Glomerular endothelial cell (primary cell): ENCODE results near the gene ADAMTS13. TPM values are rescaled to one million over a fixed set of nuclear protein-coding genes. Genes with fewer than 3 reads are reported as not detected.
"Not testable (repeated sequence)": the region's sequence is repeated elsewhere in the genome, so short reads cannot be mapped to it uniquely, and the experiment has no call there.

Experiments used
- DNase-seq: peaks from one replicate; pipeline ENCODE4 v3.0.0-alpha.2; 2011; ENCODE audit warnings: low read depth, low spot score; ENCODE audit errors: extremely low read depth
- total RNA-seq: library from RNA; depleted of rRNA; stranded (reverse); fragments of >200 nt; gene quantifications from 2 replicates; pipeline ENCODE4 v1.2.3, GENCODE V29; 2015

The ADAMTS13 gene
- total RNA-seq, 1 donor from 2014 or later: 3.3 TPM

DNA sequence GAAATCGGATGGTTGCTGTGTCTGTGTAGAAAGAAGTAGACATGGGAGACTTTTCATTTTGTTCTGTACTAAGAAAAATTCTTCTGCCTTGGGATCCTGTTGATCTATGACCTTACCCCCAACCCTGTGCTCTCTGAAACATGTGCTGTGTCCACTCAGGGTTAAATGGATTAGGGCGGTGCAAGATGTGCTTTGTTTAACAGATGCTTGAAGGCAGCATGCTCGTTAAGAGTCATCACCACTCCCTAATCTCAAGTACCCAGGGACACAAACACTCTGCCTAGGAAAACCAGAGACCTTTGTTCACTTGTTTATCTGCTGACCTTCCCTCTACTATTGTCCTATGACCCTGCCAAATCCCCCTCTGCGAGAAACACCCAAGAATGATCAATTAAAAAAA lies 30.7 kb upstream of the ADAMTS13 start:
- DNase-seq: not testable (repeated sequence)

- not testable (repeated sequence) for DNase-seq
Observed at GRCh38 chr9:133392308-133392707, 29.9 kb upstream of the ADAMTS13 start.

GRCh38 chr9:133393399-133393798 lies 28.8 kb upstream of the ADAMTS13 start:
- DNase-seq: no peak

- no peak for DNase-seq
Observed at GRCh38 chr9:133394687-133395271, 27.4 kb upstream of the ADAMTS13 start.

DNA sequence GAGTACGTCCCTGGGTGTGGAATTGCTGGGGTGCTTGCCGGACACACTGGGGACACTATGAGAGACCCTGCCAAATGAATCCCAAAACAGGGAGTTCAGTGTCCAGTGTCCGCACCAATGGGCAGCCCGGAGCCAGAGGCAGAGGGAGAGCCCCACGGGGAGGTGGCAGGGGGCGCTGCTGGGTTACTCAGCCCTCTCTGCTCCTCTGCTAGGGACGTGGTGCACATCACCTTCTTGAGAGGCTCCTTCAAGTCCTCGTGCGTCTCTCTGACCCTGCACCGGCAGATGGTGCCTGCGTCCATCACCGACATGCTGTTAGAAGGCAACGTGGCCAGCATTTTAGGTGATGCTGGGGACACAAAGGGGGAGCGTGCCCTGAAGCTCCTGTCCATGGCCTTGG lies 25.2 kb upstream of the ADAMTS13 start:
- no peak for DNase-seq

DNA sequence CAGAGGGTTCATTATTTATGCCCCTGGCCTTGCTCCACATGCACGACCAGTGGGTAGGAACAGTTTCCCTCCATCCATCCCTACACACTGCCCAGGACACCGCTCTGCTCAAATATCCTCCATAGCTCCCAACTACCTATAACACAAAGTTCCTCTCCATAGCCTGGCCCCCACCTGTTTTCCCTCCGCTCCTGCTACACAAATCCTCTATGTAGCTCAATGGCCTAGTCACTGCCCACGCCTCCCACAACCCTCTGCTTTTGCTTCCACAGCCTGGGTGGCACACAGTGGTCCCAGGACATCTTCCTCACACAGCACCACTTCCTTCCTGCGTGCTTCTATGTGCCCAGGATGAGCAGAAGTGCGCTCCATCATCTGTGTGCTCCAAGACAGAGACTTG lies 24.8 kb upstream of the ADAMTS13 start:
- no peak for DNase-seq

GRCh38 chr9:133397895-133398294 lies 24.3 kb upstream of the ADAMTS13 start:
- DNase-seq: no peak

DNA sequence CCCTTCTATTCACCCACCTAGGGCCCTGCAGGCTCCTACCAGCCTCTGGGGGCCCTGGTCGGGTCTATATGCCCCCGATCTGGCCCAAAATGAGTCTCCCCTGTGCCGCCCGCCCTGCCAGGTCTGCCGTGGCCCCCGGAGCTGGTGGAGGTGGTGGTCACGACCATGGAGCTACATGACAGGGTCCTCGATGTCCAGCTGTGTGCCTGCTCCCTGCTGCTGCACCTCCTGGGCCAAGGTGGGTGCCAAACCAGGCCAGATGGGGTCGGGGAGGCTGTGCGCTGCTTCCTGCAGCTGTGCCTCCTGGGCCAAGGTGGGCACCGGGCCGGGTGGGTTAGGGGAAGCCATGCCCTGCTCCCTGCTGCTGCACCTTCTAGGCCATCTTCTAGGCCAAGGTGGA lies 21.9 kb upstream of the ADAMTS13 start:
- no peak for DNase-seq

GRCh38 chr9:133401588-133401987 lies 20.6 kb upstream of the ADAMTS13 start:
- no peak for DNase-seq

- DNase-seq: no peak
Observed at GRCh38 chr9:133402689-133403088, 19.5 kb upstream of the ADAMTS13 start.

DNA sequence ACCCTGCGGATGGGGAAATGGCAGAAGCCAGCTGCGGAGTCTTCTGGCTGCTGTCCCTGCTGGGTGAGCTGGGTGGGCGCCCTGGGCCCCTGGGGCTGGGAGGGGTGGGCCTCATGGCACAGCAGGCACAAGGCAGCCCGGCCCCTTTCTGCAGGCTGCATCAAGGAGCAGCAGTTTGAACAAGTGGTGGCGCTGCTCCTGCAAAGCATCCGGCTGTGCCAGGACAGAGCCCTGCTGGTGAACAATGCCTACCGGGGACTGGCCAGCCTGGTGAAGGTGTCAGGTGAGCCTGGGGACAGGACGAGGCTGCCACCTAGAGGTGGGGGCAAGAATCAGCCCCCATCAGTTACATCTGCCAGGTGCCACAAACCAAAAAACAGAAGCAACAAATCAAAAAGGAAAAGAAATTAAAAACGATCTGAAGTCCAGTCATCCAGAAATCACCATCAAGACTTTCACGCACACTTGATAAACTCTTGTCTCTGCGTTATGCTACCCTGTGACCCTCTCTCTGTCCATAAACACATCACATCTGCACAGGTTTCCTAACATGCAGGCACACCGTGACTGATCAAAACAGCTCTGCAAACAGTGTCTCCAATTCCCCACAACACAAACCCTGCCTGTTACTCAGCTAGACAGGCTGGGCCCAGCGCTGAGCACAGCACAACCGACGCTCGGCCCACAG lies 18.3 kb upstream of the ADAMTS13 start:
- no peak for DNase-seq

DNA sequence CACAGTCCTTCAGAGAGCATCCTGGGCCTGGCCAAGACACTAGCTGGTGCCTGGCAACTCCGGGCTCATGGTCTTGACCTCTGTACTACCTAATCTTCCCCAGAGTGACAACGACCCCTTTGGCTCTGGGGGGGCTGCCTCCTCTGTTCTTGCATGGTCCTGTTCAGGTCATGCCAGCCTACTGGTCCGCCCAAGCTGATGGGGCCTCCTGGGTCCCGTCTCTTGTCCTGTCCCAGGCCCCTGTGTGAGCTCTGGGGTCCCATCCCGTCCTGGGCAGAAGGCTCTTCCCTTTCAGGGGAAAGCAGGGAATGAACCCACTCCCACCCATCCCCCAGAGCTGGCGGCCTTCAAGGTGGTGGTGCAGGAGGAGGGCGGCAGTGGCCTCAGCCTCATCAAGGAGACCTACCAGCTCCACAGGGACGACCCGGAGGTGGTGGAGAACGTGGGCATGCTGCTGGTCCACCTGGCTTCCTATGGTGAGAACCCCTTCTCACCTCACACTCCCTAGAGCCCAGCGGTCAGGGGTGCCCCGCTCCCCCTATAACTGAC lies 17.6 kb upstream of the ADAMTS13 start:
- no peak for DNase-seq

GRCh38 chr9:133405508-133406438 lies 16.4 kb upstream of the ADAMTS13 start:
- no peak for DNase-seq

- DNase-seq: no peak
Observed at GRCh38 chr9:133406480-133407307, 15.5 kb upstream of the ADAMTS13 start.

GRCh38 chr9:133408042-133408441 lies 14.1 kb upstream of the ADAMTS13 start:
- DNase-seq: no peak

- DNase-seq: no peak
Observed at GRCh38 chr9:133415170-133415569, 7.0 kb upstream of the ADAMTS13 start.

DNA sequence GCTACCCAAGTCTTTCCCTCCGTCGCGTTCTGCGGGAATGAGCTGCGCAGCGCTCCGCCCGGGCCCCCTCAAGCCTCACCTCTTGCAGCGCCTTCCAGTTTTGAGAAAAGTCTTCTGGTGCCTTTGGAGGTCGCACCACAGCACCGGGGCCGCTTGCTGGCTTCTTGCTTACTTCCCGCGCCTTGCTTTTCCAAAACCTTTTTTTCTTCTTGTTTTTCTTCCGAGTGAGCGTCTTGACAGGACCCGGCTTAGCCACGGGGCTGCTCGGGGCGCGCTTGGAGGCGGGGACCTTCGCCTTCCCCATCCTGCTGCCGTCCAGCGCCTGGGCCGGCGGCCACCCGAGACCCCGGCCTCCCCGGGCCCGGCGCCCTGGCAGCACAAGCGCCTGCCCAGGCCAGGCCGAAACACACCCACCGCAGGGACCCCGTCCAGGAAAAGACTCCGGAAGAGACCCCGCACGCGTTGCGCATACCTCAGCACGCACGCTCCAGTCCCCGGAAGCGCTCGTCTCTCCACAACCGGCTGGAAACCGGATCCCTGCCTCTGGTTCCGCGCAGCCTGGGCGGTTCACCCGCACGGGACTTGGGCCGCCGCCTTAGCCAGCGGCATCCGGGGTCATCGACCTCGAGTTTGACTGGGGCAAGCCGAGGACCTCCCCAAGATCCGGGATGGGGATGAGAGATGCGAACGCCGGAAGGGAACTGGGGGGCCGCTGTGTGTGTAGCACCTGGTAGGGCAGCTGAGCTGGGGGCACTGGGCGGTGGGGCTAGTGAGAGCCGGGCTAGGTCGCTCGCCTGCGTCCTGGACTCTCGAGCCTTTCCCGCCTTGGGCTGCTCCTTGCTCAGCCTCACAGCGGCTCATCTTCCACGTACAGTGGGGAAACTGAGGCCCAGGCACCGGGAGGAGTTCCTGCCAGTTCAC lies 4.4 kb upstream of the ADAMTS13 start, which contains the start of gene REXO4:
Gene REXO4, minus strand, starts transcription at position 470 of the 921 bp plus-strand sequence. Its CDS starts 166 bp downstream, at position 304.
- peak; percentile 51 for DNase-seq

- DNase-seq: no peak
Observed at GRCh38 chr9:133419005-133419404, 3.2 kb upstream of the ADAMTS13 start.

DNA sequence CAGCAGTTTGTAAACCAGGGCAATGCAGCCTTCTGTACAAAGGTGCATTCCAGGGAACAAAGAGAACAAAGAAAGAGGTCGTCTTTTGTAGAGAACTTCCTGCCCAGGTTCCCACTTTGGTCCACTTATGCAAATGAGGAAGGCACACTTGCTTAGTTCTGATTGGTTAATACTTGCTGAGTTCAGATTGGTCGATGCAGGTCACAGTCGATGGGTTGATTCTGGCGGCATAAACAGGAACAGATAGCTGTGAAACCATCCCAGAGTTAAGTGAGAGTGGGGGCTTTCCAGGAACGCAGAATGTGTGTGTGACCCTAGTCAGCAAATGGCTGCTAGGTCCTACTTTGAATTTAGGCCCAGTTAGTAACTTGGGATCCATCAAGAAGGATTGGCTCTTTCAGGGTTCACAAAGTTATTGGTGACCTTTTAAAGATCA lies 1.8 kb upstream of the ADAMTS13 start:
- DNase-seq: no peak
